VCaP (cell line): ENCODE measurements around the gene FHDC1.
"Not testable (repeated sequence)": the region's sequence is repeated elsewhere in the genome, so short reads cannot be mapped to it uniquely, and the experiment has no call there.

Experiments used
- H3K27ac ChIP-seq: fragments of 450-650 bp; 2 replicates; pipeline ENCODE4 v1.5.1; 2017
- CTCF ChIP-seq: fragments of 450-650 bp; conservative IDR thresholded peaks from 2 replicates; pipeline ENCODE4 v1.5.1; 2017; ENCODE audit warnings: mild to moderate bottlenecking, moderate library complexity

The FHDC1 gene, protein sequence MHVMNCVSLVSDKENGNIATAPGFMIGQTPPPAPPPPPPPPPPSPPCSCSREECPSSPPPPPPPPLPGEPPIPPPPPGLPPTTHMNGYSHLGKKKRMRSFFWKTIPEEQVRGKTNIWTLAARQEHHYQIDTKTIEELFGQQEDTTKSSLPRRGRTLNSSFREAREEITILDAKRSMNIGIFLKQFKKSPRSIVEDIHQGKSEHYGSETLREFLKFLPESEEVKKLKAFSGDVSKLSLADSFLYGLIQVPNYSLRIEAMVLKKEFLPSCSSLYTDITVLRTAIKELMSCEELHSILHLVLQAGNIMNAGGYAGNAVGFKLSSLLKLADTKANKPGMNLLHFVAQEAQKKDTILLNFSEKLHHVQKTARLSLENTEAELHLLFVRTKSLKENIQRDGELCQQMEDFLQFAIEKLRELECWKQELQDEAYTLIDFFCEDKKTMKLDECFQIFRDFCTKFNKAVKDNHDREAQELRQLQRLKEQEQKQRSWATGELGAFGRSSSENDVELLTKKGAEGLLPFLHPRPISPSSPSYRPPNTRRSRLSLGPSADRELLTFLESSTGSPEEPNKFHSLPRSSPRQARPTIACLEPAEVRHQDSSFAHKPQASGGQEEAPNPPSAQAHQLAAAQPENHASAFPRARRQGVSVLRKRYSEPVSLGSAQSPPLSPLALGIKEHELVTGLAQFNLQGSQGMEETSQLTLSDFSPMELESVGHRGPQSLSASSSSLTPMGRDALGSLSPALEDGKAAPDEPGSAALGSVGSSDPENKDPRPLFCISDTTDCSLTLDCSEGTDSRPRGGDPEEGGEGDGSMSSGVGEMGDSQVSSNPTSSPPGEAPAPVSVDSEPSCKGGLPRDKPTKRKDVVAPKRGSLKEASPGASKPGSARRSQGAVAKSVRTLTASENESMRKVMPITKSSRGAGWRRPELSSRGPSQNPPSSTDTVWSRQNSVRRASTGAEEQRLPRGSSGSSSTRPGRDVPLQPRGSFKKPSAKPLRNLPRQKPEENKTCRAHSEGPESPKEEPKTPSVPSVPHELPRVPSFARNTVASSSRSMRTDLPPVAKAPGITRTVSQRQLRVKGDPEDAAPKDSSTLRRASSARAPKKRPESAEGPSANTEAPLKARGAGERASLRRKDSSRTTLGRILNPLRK

GRCh38 chr4:152935631-152936445, at the start of gene FHDC1:
FHDC1 (plus strand) TSS chr4:152936323; CDS start chr4:152943058, 6,735 bp downstream.
- 0 out of 2 replicates have a peak, but pooled peaks have one; percentile 13 for TF ChIP-seq CTCF
- peak within 1 kb of the TSS; percentile 93 for H3K27ac ChIP-seq

DNA sequence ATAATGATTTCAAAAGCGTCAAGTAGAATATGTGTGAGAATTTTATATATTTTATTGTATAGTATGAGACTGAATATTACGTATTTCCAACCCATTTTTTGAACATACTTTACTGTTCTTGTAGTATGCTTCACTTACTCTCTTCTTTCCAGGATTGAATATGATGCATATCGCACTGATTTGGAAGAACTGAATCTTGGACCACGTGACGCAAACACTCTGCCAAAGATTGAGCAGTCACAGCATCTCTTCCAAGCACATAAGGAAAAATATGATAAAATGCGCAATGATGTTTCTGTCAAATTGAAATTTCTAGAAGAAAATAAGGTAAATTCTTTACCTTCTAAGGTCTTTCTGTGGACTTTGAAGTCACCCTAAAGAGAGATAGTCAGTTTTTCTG, 48.1 kb upstream of the FHDC1 start:
- TF ChIP-seq CTCF: no peak
- H3K27ac ChIP-seq: no peak overlapping the region

- TF ChIP-seq CTCF: no peak
- no peak overlapping the region for H3K27ac ChIP-seq
Measured at GRCh38 chr4:152892974-152893373, 43.1 kb upstream of the FHDC1 start.

- no peak for TF ChIP-seq CTCF
Measured at GRCh38 chr4:152894673-152895072, 41.5 kb upstream of the FHDC1 start.

DNA sequence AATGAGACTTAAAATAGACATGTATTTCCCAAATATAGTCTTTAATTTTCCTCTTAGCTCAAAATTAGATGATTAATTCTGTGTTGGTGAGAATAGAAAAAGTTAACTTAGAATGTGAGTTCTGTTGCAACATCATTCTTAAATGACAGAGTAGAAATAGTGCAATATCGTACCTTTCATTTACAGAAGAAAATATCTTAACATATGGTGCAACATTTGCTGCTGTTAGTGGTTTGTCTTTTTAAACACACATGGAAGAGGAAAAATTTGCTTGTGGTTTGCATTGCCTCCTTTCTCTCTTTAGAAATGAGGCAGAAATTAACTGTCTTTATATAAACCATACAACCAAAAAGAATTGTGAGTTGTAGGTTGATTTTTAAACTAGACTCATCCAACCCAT, 39.3 kb upstream of the FHDC1 start:
- no peak for TF ChIP-seq CTCF
- H3K27ac ChIP-seq: no peak overlapping the region

More at GRCh38 chr4:152894673-152895072, 41.5 kb upstream of the FHDC1 start:
- no peak overlapping the region for H3K27ac ChIP-seq

DNA sequence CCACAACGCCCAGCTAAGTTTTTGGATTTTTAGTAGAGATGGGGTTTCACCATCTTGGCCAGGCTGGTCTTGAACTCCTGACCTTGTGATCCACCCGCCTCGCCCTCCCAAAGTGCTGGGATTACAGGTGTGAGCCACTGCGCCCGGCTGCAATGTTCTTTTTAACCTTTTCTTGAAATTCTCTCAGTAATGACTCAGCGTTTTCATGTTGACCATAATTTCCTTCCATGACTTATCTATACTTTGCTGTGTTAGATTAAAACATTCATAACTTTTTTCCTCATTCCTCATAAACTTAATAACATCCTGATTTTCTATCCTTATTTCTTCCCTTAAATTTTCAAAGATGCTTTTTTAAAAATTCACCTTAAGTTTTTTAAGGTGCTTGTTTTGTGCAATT, 38.0 kb upstream of the FHDC1 start:
- H3K27ac ChIP-seq: not testable (repeated sequence)

- no peak overlapping the region for H3K27ac ChIP-seq
- TF ChIP-seq CTCF: no peak
Measured at GRCh38 chr4:152898606-152899005, 37.5 kb upstream of the FHDC1 start.
